ENCODE measurements around the gene NR0B1.

DNA sequence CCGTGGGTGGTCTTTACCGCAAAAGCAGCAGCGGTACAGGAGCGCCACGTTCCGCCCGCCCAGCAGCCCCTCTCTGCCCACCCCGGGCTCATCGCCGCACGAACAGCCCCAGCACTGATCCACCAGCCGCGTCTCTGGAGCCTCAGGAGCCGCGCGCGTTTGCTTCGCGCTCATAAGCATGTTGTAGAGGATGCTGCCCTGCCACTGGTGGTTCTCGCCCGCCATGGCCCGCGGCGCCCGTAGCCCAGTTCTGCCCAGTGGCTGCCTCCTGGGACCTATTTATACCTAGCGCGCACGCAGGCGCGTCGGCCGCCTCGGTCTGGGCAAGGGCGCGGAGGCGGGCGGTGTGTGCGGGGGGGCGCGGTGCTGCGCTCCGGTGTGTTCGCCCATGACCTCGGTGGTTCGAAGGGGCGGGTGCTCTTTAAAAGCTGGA lies at the start of gene NR0B1:
- TF ChIP-seq, protein P1, sequence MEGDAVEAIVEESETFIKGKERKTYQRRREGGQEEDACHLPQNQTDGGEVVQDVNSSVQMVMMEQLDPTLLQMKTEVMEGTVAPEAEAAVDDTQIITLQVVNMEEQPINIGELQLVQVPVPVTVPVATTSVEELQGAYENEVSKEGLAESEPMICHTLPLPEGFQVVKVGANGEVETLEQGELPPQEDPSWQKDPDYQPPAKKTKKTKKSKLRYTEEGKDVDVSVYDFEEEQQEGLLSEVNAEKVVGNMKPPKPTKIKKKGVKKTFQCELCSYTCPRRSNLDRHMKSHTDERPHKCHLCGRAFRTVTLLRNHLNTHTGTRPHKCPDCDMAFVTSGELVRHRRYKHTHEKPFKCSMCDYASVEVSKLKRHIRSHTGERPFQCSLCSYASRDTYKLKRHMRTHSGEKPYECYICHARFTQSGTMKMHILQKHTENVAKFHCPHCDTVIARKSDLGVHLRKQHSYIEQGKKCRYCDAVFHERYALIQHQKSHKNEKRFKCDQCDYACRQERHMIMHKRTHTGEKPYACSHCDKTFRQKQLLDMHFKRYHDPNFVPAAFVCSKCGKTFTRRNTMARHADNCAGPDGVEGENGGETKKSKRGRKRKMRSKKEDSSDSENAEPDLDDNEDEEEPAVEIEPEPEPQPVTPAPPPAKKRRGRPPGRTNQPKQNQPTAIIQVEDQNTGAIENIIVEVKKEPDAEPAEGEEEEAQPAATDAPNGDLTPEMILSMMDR (IDR thresholded peaks at IDR 0.05; ENCODE audit: low read depth, low read length): no peak
- TF ChIP-seq POLR2A (IDR thresholded peaks at IDR 0.05; ENCODE audit: extremely low read depth, insufficient read length): no peak
